Neural cell (in vitro differentiated cells): Measurements from ENCODE around the gene TP53I13.

ENCODE experiments used
- SMC3 ChIP-seq: fragments of 450-650 bp; conservative IDR thresholded peaks from 2 replicates; pipeline ENCODE4 v1.6.1; 2014; ENCODE audit warnings: antibody characterized with exemption, mild to moderate bottlenecking, moderate library complexity; ENCODE audit not compliant: poor library complexity
- TF ChIP-seq, protein P1 (sequence below): fragments of 450-650 bp; IDR thresholded peaks from 2 replicates; pipeline ENCODE4 v1.5.1; 2014; ENCODE audit warnings: antibody characterized with exemption, mild to moderate bottlenecking, moderate library complexity; ENCODE audit not compliant: poor library complexity, severe bottlenecking

DNA sequence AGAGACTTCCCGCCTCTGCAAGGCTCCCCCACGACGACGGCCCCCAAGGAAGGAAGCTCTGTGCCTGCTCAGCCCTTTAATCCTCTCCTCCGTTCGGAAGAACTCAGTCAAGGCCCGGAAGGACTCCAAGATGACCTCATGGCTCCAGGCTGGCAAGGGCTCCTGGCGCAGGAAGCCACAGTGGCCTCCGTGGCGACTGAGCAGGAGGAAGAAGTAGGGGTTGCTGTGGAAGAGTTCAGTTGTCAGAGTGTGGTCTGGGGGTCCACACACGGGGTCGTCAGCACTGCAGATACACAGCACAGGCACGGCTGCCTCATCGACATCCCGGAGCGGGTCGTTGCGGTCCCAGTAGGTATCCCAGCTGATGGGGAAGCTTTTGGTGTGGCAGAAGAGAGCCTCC, 5.9 kb upstream of the TP53I13 start:
- TF ChIP-seq, protein P1, sequence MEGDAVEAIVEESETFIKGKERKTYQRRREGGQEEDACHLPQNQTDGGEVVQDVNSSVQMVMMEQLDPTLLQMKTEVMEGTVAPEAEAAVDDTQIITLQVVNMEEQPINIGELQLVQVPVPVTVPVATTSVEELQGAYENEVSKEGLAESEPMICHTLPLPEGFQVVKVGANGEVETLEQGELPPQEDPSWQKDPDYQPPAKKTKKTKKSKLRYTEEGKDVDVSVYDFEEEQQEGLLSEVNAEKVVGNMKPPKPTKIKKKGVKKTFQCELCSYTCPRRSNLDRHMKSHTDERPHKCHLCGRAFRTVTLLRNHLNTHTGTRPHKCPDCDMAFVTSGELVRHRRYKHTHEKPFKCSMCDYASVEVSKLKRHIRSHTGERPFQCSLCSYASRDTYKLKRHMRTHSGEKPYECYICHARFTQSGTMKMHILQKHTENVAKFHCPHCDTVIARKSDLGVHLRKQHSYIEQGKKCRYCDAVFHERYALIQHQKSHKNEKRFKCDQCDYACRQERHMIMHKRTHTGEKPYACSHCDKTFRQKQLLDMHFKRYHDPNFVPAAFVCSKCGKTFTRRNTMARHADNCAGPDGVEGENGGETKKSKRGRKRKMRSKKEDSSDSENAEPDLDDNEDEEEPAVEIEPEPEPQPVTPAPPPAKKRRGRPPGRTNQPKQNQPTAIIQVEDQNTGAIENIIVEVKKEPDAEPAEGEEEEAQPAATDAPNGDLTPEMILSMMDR = no peak
- TF ChIP-seq SMC3 = no peak
